H1 (cell line): ENCODE measurements around the gene P2RY14. TPM values are rescaled to one million over a fixed set of nuclear protein-coding genes. Genes with fewer than 3 reads are reported as not detected.
A peak's percentile ranks its signal among the peaks of the same experiment; 100 is the strongest.

Experiments used
- CTCF ChIA-PET: fragments of 300-600 bp; sonication (Branson Sonifier 250); formaldehyde crosslinking; loops from one replicate; lab custom pipeline; 2021; ENCODE audit not compliant: partially characterized antibody; lab: Charles Lee
- POLR2A ChIA-PET: fragments of 300-600 bp; sonication (Branson Sonifier 250); formaldehyde crosslinking; loops from one replicate; lab custom pipeline; 2021; ENCODE audit warnings: inconsistent platforms; ENCODE audit not compliant: partially characterized antibody; lab: Charles Lee
- DNase-seq, 2 experiments: peaks; one replicate each; pipeline versions ENCODE4 v3.0.0 to v3.0.0-alpha.2; 2010 to 2022; ENCODE audit warnings: low spot score in 2 of 2, low read depth in 1 of 2, mixed read lengths in 1 of 2
- FAIRE-seq: peaks from 2 replicates; lab custom pipeline; 2011; peaks lifted over from hg19 to GRCh38; lab: Jason Lieb, UNC
- H2AFZ ChIP-seq: 2 replicates; pipeline ENCODE4 v1.8.1; 2012; ENCODE audit warnings: low read length, inconsistent platforms
- H2AK5ac ChIP-seq: 2 replicates; pipeline ENCODE4 v1.6.1; 2013; ENCODE audit warnings: low read depth, low read length
- H2BK120ac ChIP-seq: replicated peaks from 2 replicates; pipeline ENCODE3; 2013; ENCODE audit warnings: low read depth, low read length, inconsistent platforms
- H2BK12ac ChIP-seq: 2 replicates; pipeline ENCODE4 v1.6.1; 2013; ENCODE audit warnings: low read depth, low read length
- H2BK15ac ChIP-seq: 2 replicates; pipeline ENCODE4 v1.6.1; 2013; ENCODE audit warnings: low read length
- H2BK20ac ChIP-seq: 2 replicates; pipeline ENCODE4 v1.6.1; 2013; ENCODE audit warnings: low read length
- H2BK5ac ChIP-seq: 2 replicates; pipeline ENCODE4 v1.6.1; 2013; ENCODE audit warnings: low read depth, low read length
- H3K14ac ChIP-seq: 2 replicates; pipeline ENCODE4 v1.6.1; 2013; ENCODE audit warnings: inconsistent platforms; ENCODE audit not compliant: insufficient read length
- H3K18ac ChIP-seq: 2 replicates; pipeline ENCODE4 v1.6.1; 2013; ENCODE audit warnings: low read length; ENCODE audit errors: extremely low read depth
- H3K23ac ChIP-seq: 2 replicates; pipeline ENCODE4 v1.6.1; 2013; ENCODE audit warnings: inconsistent platforms; ENCODE audit not compliant: insufficient read length
- H3K23me2 ChIP-seq: 2 replicates; pipeline ENCODE4 v1.6.1; 2013; ENCODE audit warnings: low read depth, low read length
- H3K27ac ChIP-seq: 2 replicates; pipeline ENCODE4 v1.6.1; 2011; ENCODE audit warnings: low read depth, low read length, inconsistent platforms
- H3K27me3 ChIP-seq, 4 experiments: replicated peaks in 1 of 4; 1 replicate in 1 of 4; 2 replicates in 3 of 4; pipeline versions ENCODE4 v1.6.1 to v1.8.1; 2011 to 2013; ENCODE audit warnings: low read length in 3 of 4, mild to moderate bottlenecking in 3 of 4, inconsistent platforms in 2 of 4, mixed read lengths in 2 of 4, moderate library complexity in 1 of 4; ENCODE audit not compliant: control insufficient read depth in 3 of 4, insufficient read depth in 3 of 4; ENCODE audit errors: extremely low read depth in 1 of 4
- H3K36me3 ChIP-seq, 4 experiments: 2 replicates each; pipeline versions ENCODE4 v1.6.1 to v1.8.1; 2011 to 2013; ENCODE audit warnings: mild to moderate bottlenecking in 4 of 4, low read length in 3 of 4, moderate library complexity in 2 of 4, control low read depth in 1 of 4, inconsistent platforms in 1 of 4; ENCODE audit not compliant: insufficient read depth in 4 of 4, control insufficient read depth in 2 of 4
- H3K4ac ChIP-seq: replicated peaks from 2 replicates; pipeline ENCODE3; 2013; ENCODE audit warnings: low read length, low read depth, mixed read lengths, inconsistent platforms; ENCODE audit not compliant: insufficient read length
- H3K4me1 ChIP-seq, 4 experiments: replicated peaks in 1 of 4; 1 replicate in 1 of 4; 2 replicates in 3 of 4; pipeline versions ENCODE4 v1.6.1 to v1.8.1; 2011 to 2013; ENCODE audit warnings: low read length in 3 of 4, inconsistent platforms in 2 of 4, mixed read lengths in 1 of 4; ENCODE audit not compliant: insufficient read depth in 4 of 4, control insufficient read depth in 3 of 4
- H3K4me2 ChIP-seq, 2 experiments: 2 replicates each; pipeline versions ENCODE4 v1.6.1 to v1.8.1; 2011 to 2013; ENCODE audit warnings: low read depth in 2 of 2, low read length in 2 of 2, control low read depth in 1 of 2, inconsistent platforms in 1 of 2, mild to moderate bottlenecking in 1 of 2; ENCODE audit not compliant: insufficient read depth in 1 of 2
- H3K4me3 ChIP-seq, 4 experiments: fragments of 200-600, 300-600 bp in 1 of 4; sonication (generic), shearing (Covaris generic), sonication (Bioruptor Twin) in 1 of 4; 2 replicates each; pipeline versions ENCODE4 v1.5.1 to v1.8.1; 2011 to 2016; ENCODE audit warnings: low read length in 4 of 4, low read depth in 3 of 4, control low read depth in 2 of 4, inconsistent platforms in 2 of 4, mild to moderate bottlenecking in 2 of 4, mixed read lengths in 1 of 4, moderate library complexity in 1 of 4; ENCODE audit not compliant: insufficient read depth in 2 of 4; ENCODE audit errors: extremely low read depth in 1 of 4
- H3K56ac ChIP-seq: replicated peaks from 2 replicates; pipeline ENCODE3; 2013; ENCODE audit warnings: low read depth, mild to moderate bottlenecking, mixed read lengths, low read length, inconsistent platforms; ENCODE audit not compliant: insufficient read length
- H3K79me1 ChIP-seq: 2 replicates; pipeline ENCODE4 v1.6.1; 2013; ENCODE audit warnings: low read depth, low read length, control low read depth
- H3K79me2 ChIP-seq, 2 experiments: 2 replicates each; pipeline versions ENCODE4 v1.6.1 to v1.8.1; 2012 to 2013; ENCODE audit warnings: low read length in 2 of 2, mild to moderate bottlenecking in 2 of 2, inconsistent platforms in 1 of 2; ENCODE audit not compliant: insufficient read depth in 2 of 2, control insufficient read depth in 1 of 2
- H3K9ac ChIP-seq, 4 experiments: replicated peaks in 1 of 4; 1 replicate in 1 of 4; 2 replicates in 3 of 4; pipeline versions ENCODE4 v1.6.1 to v1.8.1; 2011 to 2013; ENCODE audit warnings: low read depth in 3 of 4, low read length in 3 of 4, control low read depth in 2 of 4, mild to moderate bottlenecking in 2 of 4, moderate library complexity in 2 of 4, inconsistent platforms in 1 of 4; ENCODE audit errors: extremely low read depth in 1 of 4
- H3K9me3 ChIP-seq, 2 experiments: 2 replicates each; pipeline versions ENCODE4 v1.6.1 to v1.8.1; 2012 to 2013; ENCODE audit warnings: mild to moderate bottlenecking in 2 of 2, moderate library complexity in 2 of 2, control low read depth in 1 of 2, inconsistent platforms in 1 of 2, low read depth in 1 of 2, low read length in 1 of 2, mixed read lengths in 1 of 2; ENCODE audit not compliant: insufficient read depth in 2 of 2
- H4K20me1 ChIP-seq, 2 experiments: replicated peaks in 1 of 2; 2 replicates each; pipeline versions ENCODE3 to v1.8.1; 2011 to 2013; ENCODE audit warnings: inconsistent platforms in 2 of 2, low read length in 2 of 2, mild to moderate bottlenecking in 1 of 2; ENCODE audit not compliant: insufficient read depth in 2 of 2, control insufficient read depth in 1 of 2
- H4K5ac ChIP-seq: 2 replicates; pipeline ENCODE4 v1.6.1; 2013; ENCODE audit warnings: low read length, low read depth, mixed read lengths, inconsistent platforms; ENCODE audit not compliant: insufficient read length
- H4K8ac ChIP-seq: 2 replicates; pipeline ENCODE4 v1.8.0; 2013; ENCODE audit warnings: mild to moderate bottlenecking, moderate library complexity, low read length, inconsistent platforms; ENCODE audit not compliant: insufficient read depth; ENCODE audit errors: extremely low read depth
- H4K91ac ChIP-seq: replicated peaks from 2 replicates; pipeline ENCODE3; 2013; ENCODE audit warnings: low read length, mixed read lengths, inconsistent platforms; ENCODE audit not compliant: insufficient read length
- CHD2 ChIP-seq: IDR thresholded peaks from 2 replicates; pipeline ENCODE4 v1.6.1; 2012; ENCODE audit warnings: low read length, improper control_type of control experiment
- SIN3A ChIP-seq, 2 experiments: IDR thresholded peaks in 1 of 2; conservative IDR thresholded peaks in 1 of 2; 2 replicates each; pipeline ENCODE4 v1.6.1; 2011 to 2012; ENCODE audit warnings: low read length in 2 of 2, improper control_type of control experiment in 1 of 2, low read depth in 1 of 2, mild to moderate bottlenecking in 1 of 2
- TEAD4 ChIP-seq: IDR thresholded peaks from 2 replicates; pipeline ENCODE4 v1.6.1; 2012; ENCODE audit warnings: low read depth, low read length, inconsistent platforms, mixed read lengths
- polyA plus RNA-seq, 7 experiments: library from polyadenylated mRNA; depleted of rRNA in 3 of 7; stranded (reverse) in 5 of 7; unstranded in 2 of 7; fragments of >200 nt in 5 of 7; fragments of 200-250 nt in 2 of 7; gene quantifications; 1 replicate in 5 of 7; 2 replicates in 1 of 7; 4 replicates in 1 of 7; pipeline versions ENCODE4 v1.2.1 to v1.2.3, GENCODE V29; 2011 to 2013; ENCODE audit warnings: missing spikeins in 2 of 7, mixed read lengths in 2 of 7
- total RNA-seq: library from RNA; stranded (reverse); fragmentation: NEBNext Ultra II Directional; extraction: Animal tissue kit (Norgen Biotek cat#: 25700); gene quantifications from 2 replicates; pipeline ENCODE4 v1.2.1, GENCODE V29; 2021

The P2RY14 gene
- total and polyA plus RNA-seq, 2 of the 8 experiments (the other 6 are each of a cell fraction or from before 2014, with no cell fraction given): not detected

DNA sequence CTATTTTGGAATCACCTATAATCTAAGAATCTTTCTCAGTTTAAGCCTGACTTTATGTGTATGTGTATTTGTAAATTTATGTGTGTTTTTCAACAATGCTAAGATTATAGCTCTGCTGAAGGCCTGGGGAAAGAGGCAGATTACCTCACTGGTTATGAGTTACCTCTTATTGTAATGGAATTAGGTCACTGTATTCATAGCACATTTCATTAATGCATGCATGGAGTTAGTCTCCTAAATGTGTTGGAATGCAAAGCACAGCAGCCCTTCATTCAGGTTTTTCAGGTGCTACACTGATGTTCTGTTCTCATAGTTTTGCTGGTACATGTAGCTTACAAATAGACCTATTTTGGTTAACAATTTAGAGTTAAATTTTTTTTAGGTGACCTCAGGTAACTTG lies 28.8 kb upstream of the P2RY14 start:
- Histone ChIP-seq H4K5ac (no peak overlapping the region), H2BK5ac (no peak overlapping the region), H2AFZ (no peak overlapping the region), H3K23me2 (no peaks in the 10 kb centered on the region), H3K4me1 (peaks cover 7 to 28% (median 16%) of the 10 kb centered on the region in 4 experiments), H3K27me3 (0 out of 7 replicates have a peak, but pooled peaks cover 0 to 3% (median 0%) of the 10 kb centered on the region in 4 experiments), H2BK120ac (no peak overlapping the region), H3K9ac (no peak overlapping the region), H4K91ac (no peak overlapping the region), H2BK15ac (no peak overlapping the region), H3K79me1 (no peaks in the 10 kb centered on the region), H3K79me2 (no peaks in the 10 kb centered on the region), H3K36me3 (no peaks in the 10 kb centered on the region), H3K4ac (no peak overlapping the region), H4K20me1 (peaks cover 0 to 2% of the 10 kb centered on the region in 2 experiments), H2AK5ac (no peak overlapping the region), H3K4me2 (peak overlapping the region in 1 of 2 experiments; percentile 36; a peak in 1 of 4 replicates), H3K14ac (no peak overlapping the region), H3K56ac (no peak overlapping the region), H3K27ac (no peak overlapping the region), H3K18ac (no peak overlapping the region)
- no peak for FAIRE-seq
- ChIA-PET POLR2A (no interaction called here), CTCF (interaction anchor here (0.7 to 1.5 kb wide), 9 partner anchors 9 to 505 kb away, joined by 3 to 5 read pairs (median 3); partner anchors contain the start of gene GPR87)
- DNase-seq: no peak
- TF ChIP-seq SIN3A (conservative IDR thresholded peaks at IDR 0.05 in 1 of 2, IDR thresholded peaks at IDR 0.05 in 1 of 2; ENCODE audit: low read depth in 1 of 2, low read length in 2 of 2) (no peak), CHD2 (no peak), TEAD4 (0 out of 2 replicates have a peak, but pooled peaks have one; percentile 11)
- TF ChIP-seq, all 59 proteins: peak for 1
- Histone ChIP-seq H2BK12ac (no peak overlapping the region), H3K23ac (no peak overlapping the region), H3K9me3 (no peaks in the 10 kb centered on the region), H3K4me3 (no peak overlapping the region), H2BK20ac (no peak overlapping the region), H4K8ac (no peak overlapping the region)
